Measurements from ENCODE around the gene VAV3.

- no peak for TF ChIP-seq POLR2A (IDR thresholded peaks at IDR 0.05; ENCODE audit: insufficient read depth in 1 of 2, low read depth in 2 of 2, low read length in 2 of 2)
- no peak for TF ChIP-seq EP300 (IDR thresholded peaks at IDR 0.05; ENCODE audit: low read depth in 2 of 2, low read length in 2 of 2)
- TF ChIP-seq EP300 (CRISPR knock-in tag; IDR thresholded peaks at IDR 0.05; ENCODE audit: borderline replicate concordance), result no peak
- TF ChIP-seq SMC3 (IDR thresholded peaks at IDR 0.05; ENCODE audit: low read length), result no peak
- TF ChIP-seq ADNP (CRISPR knock-in tag; IDR thresholded peaks at IDR 0.05), result no peak
- TF ChIP-seq, protein P1, sequence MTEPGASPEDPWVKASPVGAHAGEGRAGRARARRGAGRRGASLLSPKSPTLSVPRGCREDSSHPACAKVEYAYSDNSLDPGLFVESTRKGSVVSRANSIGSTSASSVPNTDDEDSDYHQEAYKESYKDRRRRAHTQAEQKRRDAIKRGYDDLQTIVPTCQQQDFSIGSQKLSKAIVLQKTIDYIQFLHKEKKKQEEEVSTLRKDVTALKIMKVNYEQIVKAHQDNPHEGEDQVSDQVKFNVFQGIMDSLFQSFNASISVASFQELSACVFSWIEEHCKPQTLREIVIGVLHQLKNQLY (CRISPR knock-in tag; IDR thresholded peaks at IDR 0.05), result no peak
- TF ChIP-seq ETV5 (CRISPR knock-in tag; IDR thresholded peaks at IDR 0.05; ENCODE audit: borderline replicate concordance), result no peak
- TF ChIP-seq CTCF (CRISPR knock-in tag; IDR thresholded peaks at IDR 0.05), result no peak
- no peak for TF ChIP-seq ZFP90 (CRISPR knock-in tag; IDR thresholded peaks at IDR 0.05; ENCODE audit: borderline replicate concordance)
- TF ChIP-seq ZNF549 (CRISPR knock-in tag; IDR thresholded peaks at IDR 0.05), result no peak
- TF ChIP-seq ATF3 (CRISPR knock-in tag; IDR thresholded peaks at IDR 0.05), result no peak
- TF ChIP-seq ARNT (IDR thresholded peaks at IDR 0.05), result no peak
Observed at GRCh38 chr1:107545879-107546278, 419.1 kb downstream of the VAV3 start.
